ENCODE data around the gene TTN. TPM values are rescaled to one million over a fixed set of nuclear protein-coding genes. Genes with fewer than 3 reads are reported as not detected.

The TTN gene
- total RNA-seq, 2 experiments from 2014 or later, result 11.4 to 12.8 TPM

DNA sequence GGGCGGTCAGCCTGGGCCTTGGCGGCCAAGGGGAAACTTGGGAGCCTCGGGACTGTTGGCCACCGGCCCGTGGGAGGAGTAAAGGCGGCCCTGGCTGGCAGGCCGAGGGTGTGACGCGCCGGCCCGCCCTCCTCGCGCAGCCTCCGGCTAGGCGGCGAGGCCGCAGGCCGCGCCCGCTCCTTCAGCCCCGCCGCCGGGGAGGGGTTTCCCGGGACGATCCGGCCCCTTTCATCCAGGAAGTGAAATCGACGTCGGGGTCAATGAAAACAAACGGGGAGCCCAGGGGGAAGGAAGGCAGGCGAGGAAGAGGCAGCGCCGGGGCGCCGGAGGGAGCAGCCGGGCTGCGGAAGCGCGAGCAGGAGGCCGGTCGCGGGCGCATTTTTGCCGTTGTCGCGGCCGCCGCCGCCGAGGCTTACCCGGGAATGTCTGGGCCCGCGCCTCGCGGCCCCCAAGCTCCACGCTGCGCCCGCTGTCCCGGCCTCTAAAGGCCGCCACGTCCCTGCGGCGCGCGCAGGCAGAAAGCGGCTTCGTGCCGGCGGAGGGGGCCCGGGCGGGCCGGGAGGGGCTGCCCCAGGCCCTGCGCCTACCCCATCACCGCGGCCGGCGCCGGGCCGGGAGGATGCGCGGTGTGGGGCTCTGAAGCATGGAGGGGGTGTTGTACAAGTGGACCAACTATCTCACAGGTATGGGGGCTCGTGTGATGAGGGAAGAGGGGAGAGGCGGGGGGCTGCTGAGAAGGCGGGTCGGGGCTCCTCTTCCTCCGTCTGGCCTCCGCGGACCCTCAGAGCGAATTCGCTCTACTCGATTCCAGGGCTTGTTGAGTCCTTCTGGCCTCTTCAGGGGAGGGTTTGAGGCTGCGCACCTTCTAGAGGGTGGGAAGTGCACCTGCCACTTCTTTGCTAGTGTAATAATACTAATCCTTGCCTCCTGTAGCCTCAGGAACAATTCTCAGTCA is 326.7 kb downstream of the TTN start, which contains the start of gene PLEKHA3:
PLEKHA3 (plus strand) TSS at position 231 of the 955 bp plus-strand sequence; CDS start at position 644, 413 bp downstream.
- Mint-ChIP-seq H3K9me3 (ENCODE audit: insufficient read depth) (no peaks in the 10 kb centered on the region), H3K36me3 (ENCODE audit: low read depth) (peaks cover 12% of the 10 kb centered on the region), H3K4me3 (peak within 1 kb of the TSS; percentile 98), H3K27me3 (ENCODE audit: low read depth) (no peaks in the 10 kb centered on the region), H3K27ac (peak within 1 kb of the TSS; percentile 99), H3K4me1 (ENCODE audit: low read depth) (peaks cover 42% of the 10 kb centered on the region)
- ChIA-PET CTCF (interaction anchor here (1.0 to 4.1 kb wide), 6 partner anchors 16 to 67 kb away, joined by 3 to 33 read pairs (median 4); no protein-coding TSS in a partner anchor), POLR2A (interaction anchor here (0.7 to 1.4 kb wide), 3 partner anchors 29 to 67 kb away, joined by 3 to 4 read pairs (median 4); partner anchors contain the start of genes PJVK and PRKRA)
- ATAC-seq (peak; percentile 77), DNase-seq (peak; percentile 81)

GRCh38 chr2:178479758-178480226 is 327.4 kb downstream of the TTN start:
- ChIA-PET CTCF (interaction anchor here (0.7 to 4.1 kb wide), 8 partner anchors 17 to 83 kb away, joined by 3 to 33 read pairs (median 4); no protein-coding TSS in a partner anchor), POLR2A (interaction anchor here (0.6 to 1.4 kb wide), 4 partner anchors 29 to 72 kb away, joined by 3 to 4 read pairs (median 4); partner anchors contain the start of genes PJVK and PRKRA)
- Mint-ChIP-seq H3K36me3 (ENCODE audit: low read depth) (peaks cover 8% of the 10 kb centered on the region), H3K4me3 (peak overlapping the region; percentile 98), H3K27ac (peak overlapping the region; percentile 67), H3K9me3 (ENCODE audit: insufficient read depth) (no peaks in the 10 kb centered on the region), H3K27me3 (ENCODE audit: low read depth) (no peaks in the 10 kb centered on the region), H3K4me1 (ENCODE audit: low read depth) (peaks cover 42% of the 10 kb centered on the region)
- no peak for DNase-seq
- no peak for ATAC-seq

GRCh38 chr2:178479275-178479616 is 328.0 kb downstream of the TTN start:
- ATAC-seq (no peak), DNase-seq (no peak)
- ChIA-PET CTCF (interaction anchor here (0.7 to 4.1 kb wide), 10 partner anchors 9 to 82 kb away, joined by 3 to 33 read pairs (median 4); partner anchors contain the start of genes PJVK and PRKRA), POLR2A (interaction anchor here (0.6 to 0.7 kb wide), 2 partner anchors 44 to 72 kb away, joined by 4 read pairs; no protein-coding TSS in a partner anchor)
- Mint-ChIP-seq H3K9me3 (ENCODE audit: insufficient read depth) (no peaks in the 10 kb centered on the region), H3K4me3 (peak overlapping the region; percentile 98), H3K36me3 (ENCODE audit: low read depth) (peaks cover 6% of the 10 kb centered on the region), H3K4me1 (ENCODE audit: low read depth) (peaks cover 42% of the 10 kb centered on the region), H3K27ac (peak overlapping the region; percentile 99), H3K27me3 (ENCODE audit: low read depth) (no peaks in the 10 kb centered on the region)

- DNase-seq (peak; percentile 88), ATAC-seq (peak; percentile 73)
- peak within 1 kb of the TSS; percentile 99 for H3K27ac Mint-ChIP-seq
- H3K4me1 Mint-ChIP-seq (ENCODE audit: low read depth), result peaks cover 42% of the 10 kb centered on the region
- H3K4me3 Mint-ChIP-seq, result peak within 1 kb of the TSS; percentile 98
- CTCF ChIA-PET, result interaction anchor here (0.7 to 4.1 kb wide), 10 partner anchors 9 to 341 kb away, joined by 3 to 33 read pairs (median 4); partner anchors contain the start of genes PJVK and PRKRA
- H3K9me3 Mint-ChIP-seq (ENCODE audit: insufficient read depth), result no peaks in the 10 kb centered on the region
- POLR2A ChIA-PET, result interaction anchor here (1.1 kb wide), 1 partner anchor 28 kb away, joined by 3 read pairs; the partner anchor contains the start of genes PJVK and PRKRA
- no peaks in the 10 kb centered on the region for H3K27me3 Mint-ChIP-seq (ENCODE audit: low read depth)
- peaks cover 6% of the 10 kb centered on the region for H3K36me3 Mint-ChIP-seq (ENCODE audit: low read depth)
These were observed 328.6 kb downstream of the TTN start, which contains the start of gene FKBP7 for GRCh38 chr2:178478439-178479274. Gene FKBP7, minus strand, starts transcription at chr2:178478600. Its CDS starts 101 bp downstream, at chr2:178478499.

DNA sequence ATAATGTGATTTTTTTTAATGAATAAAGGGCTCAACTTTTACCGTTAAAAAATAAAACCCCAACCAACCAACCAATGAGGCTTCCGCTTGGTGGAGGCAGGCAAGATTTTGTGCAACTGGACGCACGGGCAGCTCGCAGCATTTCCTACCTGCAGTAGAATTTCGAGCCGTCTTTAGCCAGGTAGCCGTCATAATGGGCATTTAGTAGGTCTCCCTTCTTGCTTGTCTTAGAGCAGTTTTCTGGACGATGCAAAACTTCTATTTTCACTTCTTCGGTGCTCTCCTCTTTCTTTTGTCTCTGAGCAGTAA is 329.1 kb downstream of the TTN start:
- Mint-ChIP-seq H3K27ac (peak overlapping the region; percentile 99), H3K9me3 (ENCODE audit: insufficient read depth) (no peaks in the 10 kb centered on the region), H3K27me3 (ENCODE audit: low read depth) (no peaks in the 10 kb centered on the region), H3K36me3 (ENCODE audit: low read depth) (peaks cover 6% of the 10 kb centered on the region), H3K4me3 (peak overlapping the region; percentile 98), H3K4me1 (ENCODE audit: low read depth) (peaks cover 42% of the 10 kb centered on the region)
- ChIA-PET CTCF (interaction anchor here (1.5 kb wide), 1 partner anchor 341 kb away, joined by 3 read pairs; no protein-coding TSS in a partner anchor), POLR2A (interaction anchor here (1.1 kb wide), 1 partner anchor 27 kb away, joined by 3 read pairs; the partner anchor contains the start of genes PJVK and PRKRA)
- DNase-seq, result peak; percentile 30
- ATAC-seq, result no peak

GRCh38 chr2:178477443-178478129 is 329.6 kb downstream of the TTN start:
- H3K4me3 Mint-ChIP-seq, result peak overlapping the region; percentile 98
- peak overlapping the region; percentile 63 for H3K27ac Mint-ChIP-seq
- ChIA-PET POLR2A (interaction anchor here (1.1 kb wide), 1 partner anchor 26 kb away, joined by 3 read pairs; the partner anchor contains the start of genes PJVK and PRKRA), CTCF (interaction anchor here (1.5 kb wide), 1 partner anchor 342 kb away, joined by 3 read pairs; no protein-coding TSS in a partner anchor)
- no peaks in the 10 kb centered on the region for H3K27me3 Mint-ChIP-seq (ENCODE audit: low read depth)
- ATAC-seq (no peak), DNase-seq (no peak)
- H3K4me1 Mint-ChIP-seq (ENCODE audit: low read depth), result peaks cover 38% of the 10 kb centered on the region
- H3K36me3 Mint-ChIP-seq (ENCODE audit: low read depth), result peaks cover 5% of the 10 kb centered on the region
- H3K9me3 Mint-ChIP-seq (ENCODE audit: insufficient read depth), result no peaks in the 10 kb centered on the region

GRCh38 chr2:178476477-178476876 is 330.7 kb downstream of the TTN start:
- H3K27me3 Mint-ChIP-seq (ENCODE audit: low read depth), result no peaks in the 10 kb centered on the region
- no peak overlapping the region for H3K4me3 Mint-ChIP-seq
- CTCF ChIA-PET, result no interaction called here
- no peaks in the 10 kb centered on the region for H3K9me3 Mint-ChIP-seq (ENCODE audit: insufficient read depth)
- H3K27ac Mint-ChIP-seq, result no peak overlapping the region
- POLR2A ChIA-PET, result no interaction called here
- peaks cover 4% of the 10 kb centered on the region for H3K36me3 Mint-ChIP-seq (ENCODE audit: low read depth)
- ATAC-seq (no peak), DNase-seq (no peak)
- peaks cover 27% of the 10 kb centered on the region for H3K4me1 Mint-ChIP-seq (ENCODE audit: low read depth)

Other genes with a start within 250 kb of the TTN start
- 10 to 100 TPM; 17.0 to 19.5 TPM for gene CCDC141, start 242.7 kb upstream of the TTN start, total RNA-seq